HTERT RPE-1 (cell line): ENCODE data around the gene RPL21.

Experiments used
- in situ Hi-C: fragments of 300-500 bp; cut with MboI; formaldehyde crosslinking; loops from 4 replicates; pipeline ENCODE4 v1.14.3; 2020; ENCODE audit warnings: low sequenced_read_pairs

RPL21 gene

DNA sequence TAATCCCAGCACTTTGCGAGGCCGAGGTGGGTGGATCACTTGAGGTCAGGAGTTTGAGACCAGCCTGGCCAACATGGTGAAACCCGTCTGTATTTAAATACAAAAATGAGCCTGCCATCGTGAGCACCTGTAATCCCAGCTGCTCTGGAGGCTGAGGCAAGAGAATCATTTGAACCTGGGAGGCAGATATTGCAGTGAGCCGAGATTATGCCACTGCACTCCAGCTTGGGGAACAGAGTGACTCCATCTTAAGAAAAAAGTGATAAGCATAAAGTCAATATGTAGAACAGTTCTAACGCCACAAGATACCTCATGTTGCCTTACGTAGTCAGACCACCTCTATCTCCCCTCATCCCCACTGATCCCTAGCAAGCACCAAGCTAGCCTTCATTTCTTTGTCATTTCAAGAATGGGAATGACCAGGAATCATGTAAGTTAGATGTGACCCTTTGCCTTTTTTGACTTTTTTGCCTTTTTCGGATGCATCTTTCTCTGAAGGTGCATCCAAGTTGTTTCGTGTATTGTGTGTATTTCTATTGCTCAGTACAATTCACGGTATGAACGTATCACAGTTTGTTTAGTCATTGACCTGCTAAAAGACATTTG lies 6.4 kb downstream of the RPL21 start:
- in situ Hi-C loops: no loop called here

DNA sequence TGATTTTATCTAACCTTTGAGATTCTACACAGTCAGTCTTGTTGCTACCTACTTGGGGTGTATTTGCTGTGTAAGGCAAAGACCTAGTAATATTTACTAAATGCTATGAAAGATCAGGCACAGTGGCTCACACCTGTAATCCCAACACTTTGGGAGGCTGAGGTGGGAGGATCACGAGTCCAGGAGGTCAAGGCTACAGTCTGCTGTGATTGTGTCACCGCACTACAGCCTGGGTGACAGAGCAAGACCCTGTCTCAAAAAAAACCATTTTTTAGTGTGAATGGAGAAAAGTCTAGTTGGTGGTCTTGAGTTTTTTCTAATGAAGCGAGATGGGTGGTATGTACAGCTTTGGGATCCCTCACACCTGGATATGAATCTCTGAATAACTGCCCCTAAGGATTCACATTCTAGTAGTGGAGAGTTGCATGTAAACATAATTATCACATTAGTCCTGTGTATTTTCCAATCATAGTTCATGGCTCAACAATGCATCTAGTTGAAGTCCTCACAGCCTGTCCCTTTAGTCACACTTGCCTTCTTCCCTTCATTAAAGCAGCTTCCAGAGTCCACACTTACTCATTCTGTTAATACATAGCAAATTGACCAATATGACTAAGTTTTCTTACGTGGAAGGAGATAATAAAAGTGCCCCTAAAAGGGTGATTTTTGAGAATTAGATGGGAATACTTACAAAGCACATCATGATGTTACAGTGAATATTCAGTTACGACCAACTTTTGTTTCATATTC lies 7.5 kb downstream of the RPL21 start:
- in situ Hi-C loops: no loop called here

GRCh38 chr13:27259831-27260230 lies 8.5 kb downstream of the RPL21 start:
- in situ Hi-C loops: no loop called here

DNA sequence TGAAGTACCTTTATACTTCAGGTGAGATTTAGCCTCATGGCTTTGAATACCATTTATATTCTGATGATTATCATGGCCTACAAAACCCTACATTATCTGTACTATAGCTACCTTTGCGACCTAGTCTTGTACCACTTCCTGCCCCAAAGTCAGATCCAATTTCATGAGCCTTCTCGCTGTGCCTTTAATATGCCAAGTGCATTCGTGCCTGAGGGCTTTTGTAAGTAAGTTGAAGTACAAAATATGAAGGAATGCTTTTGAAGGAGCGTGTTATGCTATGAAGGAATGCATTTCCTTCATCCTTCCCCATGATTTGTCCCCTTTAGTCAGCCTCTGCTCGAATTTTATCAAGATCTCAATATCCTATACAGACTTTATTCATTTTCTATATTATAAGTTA lies 10.0 kb downstream of the RPL21 start:
- in situ Hi-C loops: no loop called here

- in situ Hi-C loops: no loop called here
Observed at GRCh38 chr13:27263438-27263837, 12.1 kb downstream of the RPL21 start.

GRCh38 chr13:27264181-27264580 lies 12.8 kb downstream of the RPL21 start:
- in situ Hi-C loops: no loop called here

DNA sequence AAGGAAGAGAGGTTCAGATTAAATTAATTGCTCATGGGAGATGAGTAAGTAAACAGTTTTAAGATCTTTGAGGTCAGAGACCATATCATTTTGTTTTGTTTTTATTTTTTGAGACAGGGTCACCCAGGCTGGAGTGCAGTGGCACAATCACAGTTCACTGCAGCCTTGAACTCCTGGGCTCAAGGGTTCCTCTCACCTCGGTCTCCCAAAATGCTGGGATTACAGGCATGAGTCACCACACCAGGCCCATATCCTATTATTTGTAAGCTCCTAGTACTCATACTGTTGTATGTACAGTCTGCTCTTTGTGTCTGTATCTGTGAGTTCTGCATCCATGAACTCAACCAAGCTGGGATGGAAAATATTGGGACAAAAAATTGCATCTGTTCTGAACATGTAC lies 13.3 kb downstream of the RPL21 start:
- in situ Hi-C loops: no loop called here

- in situ Hi-C loops: no loop called here
Observed at GRCh38 chr13:27266917-27267316, 15.6 kb downstream of the RPL21 start.

GRCh38 chr13:27267596-27267995 lies 16.2 kb downstream of the RPL21 start:
- in situ Hi-C loops: no loop called here

DNA sequence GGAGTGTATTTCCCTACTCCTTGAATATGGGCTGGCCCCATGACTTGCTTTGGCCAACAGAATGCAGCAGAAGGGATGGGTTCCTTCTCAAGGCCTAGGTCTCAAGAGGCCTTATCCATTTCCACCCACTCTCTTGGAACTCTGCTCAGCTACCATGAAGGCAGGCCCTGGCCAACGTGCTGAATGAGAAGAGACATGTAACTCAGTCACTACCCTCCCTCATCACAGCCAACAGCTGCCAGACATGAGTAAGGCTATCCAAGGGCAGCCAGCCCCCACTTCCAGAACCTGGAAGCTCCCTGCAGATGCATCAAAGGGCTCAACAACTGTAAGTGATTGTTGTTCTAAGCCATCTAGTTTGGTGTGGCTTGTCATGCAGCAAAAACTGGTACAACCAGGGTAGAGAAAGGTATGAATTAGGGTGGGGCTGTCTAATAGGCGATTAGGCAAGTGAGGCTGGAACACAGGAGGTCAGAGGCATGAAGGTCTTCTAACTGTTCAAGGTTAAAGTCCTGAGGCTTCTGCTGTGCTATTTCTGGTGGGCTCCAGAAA lies 17.8 kb downstream of the RPL21 start:
- in situ Hi-C loops: no loop called here

GRCh38 chr13:27270594-27271520 lies 19.5 kb downstream of the RPL21 start, which contains the start of gene RASL11A:
Gene RASL11A, plus strand, starts transcription at chr13:27270830. Its CDS starts 115 bp downstream, at chr13:27270945.
- in situ Hi-C loops: no loop called here

- in situ Hi-C loops: no loop called here
Observed at GRCh38 chr13:27271570-27272096, 20.3 kb downstream of the RPL21 start.

DNA sequence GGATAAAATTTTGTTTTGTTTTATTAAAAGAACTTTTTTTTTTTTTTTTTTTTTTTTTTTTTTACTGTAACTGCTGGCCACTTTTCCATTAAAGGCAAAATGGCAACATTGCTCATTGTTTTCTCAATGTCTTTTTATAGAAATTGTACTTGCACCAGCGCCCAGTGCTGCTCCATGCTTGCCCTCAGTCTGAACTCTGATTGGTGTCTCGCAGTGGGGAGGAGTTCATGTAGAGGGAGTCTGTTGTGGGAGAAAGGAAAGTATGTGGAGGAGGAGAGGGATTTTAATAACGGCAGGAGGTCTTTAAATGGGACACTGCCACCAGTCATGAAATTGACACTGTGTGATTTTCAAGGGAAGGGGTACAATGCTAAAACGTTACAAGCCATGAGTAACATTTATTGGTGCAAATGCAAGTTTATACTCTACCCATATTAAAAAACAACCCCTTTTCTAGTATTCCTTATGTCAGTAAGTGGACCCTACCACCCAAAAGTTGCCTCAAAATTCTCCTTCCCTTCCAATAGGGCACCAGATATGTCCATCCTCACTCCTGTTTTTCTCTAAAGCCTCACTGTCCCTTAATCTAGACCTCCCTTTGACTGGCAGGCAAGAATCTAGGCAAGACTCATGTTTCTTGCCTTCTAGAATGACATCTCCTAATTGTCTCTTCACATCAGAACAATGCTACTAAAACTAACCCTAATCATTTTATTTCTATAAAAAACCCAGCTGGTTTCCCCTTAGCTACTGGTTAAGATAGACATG lies 22.5 kb downstream of the RPL21 start:
- in situ Hi-C loops: no loop called here

- in situ Hi-C loops: no loop called here
Observed at GRCh38 chr13:27274631-27275030, 23.3 kb downstream of the RPL21 start.

- in situ Hi-C loops: no loop called here
Observed at GRCh38 chr13:27276188-27276587, 24.8 kb downstream of the RPL21 start.

- in situ Hi-C loops: no loop called here
Observed at GRCh38 chr13:27279506-27279905, 28.1 kb downstream of the RPL21 start.

DNA sequence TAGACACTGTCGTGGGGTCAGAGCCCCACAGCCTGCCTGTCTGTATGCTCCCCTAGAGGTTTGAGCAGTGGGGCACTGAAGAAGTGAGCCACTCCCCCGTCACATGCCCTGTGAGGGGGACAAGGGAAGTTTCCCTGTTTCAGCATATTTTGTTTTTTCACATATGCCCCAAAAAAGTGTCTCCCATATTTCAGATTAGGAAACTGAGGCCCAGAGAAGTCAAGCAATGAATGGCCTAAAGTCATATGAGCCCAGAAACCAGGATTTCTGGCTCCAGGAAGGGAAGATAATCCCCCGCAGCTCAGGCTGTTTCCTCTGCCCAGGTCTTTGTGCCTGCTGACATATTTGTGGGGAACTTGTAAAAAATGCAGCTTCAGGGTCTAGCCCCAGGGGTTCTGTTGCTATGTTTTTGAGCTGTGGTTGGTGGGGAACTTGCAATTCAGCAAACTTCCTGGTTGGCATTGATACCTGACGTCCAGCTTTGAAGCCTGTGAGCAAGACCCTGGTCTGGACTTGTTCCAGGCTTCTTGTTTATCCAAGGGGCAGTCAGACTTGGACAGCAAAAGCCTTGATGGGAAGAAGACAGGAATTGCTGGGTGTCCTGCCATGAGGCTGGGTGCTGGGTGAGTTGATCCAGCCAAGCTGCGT lies 28.8 kb downstream of the RPL21 start:
- in situ Hi-C loops: no loop called here

DNA sequence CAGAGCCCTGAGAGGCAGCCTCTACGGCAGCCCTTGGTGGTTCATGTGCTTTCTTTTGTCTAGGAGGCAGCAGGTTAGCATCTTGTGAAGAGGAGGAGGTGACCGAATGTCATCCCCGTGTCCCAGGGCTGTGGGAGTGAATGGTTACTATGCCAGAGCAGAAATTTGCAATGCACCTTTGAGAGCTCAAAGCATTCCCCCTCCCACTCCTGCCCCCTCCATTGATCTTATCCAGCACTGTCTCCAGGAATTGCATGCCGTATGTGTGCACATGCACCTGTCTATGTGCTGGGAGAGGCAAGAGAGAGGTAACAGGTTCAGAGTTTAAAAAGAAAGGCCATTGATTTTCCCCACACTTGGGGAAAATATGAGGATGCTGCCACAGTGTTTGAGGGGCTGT lies 29.5 kb downstream of the RPL21 start:
- in situ Hi-C loops: no loop called here

GRCh38 chr13:27281420-27281819 lies 30.1 kb downstream of the RPL21 start:
- in situ Hi-C loops: no loop called here
